GM12892 (cell line): ENCODE measurements around the gene KRTAP4-6.

Source experiments
- POLR2A ChIP-seq: IDR thresholded peaks from 2 replicates; pipeline ENCODE4 v1.6.1; 2011; ENCODE audit warnings: low read depth, low read length, control low read depth
- POLR2AphosphoS5 ChIP-seq: IDR thresholded peaks from 2 replicates; pipeline ENCODE4 v1.6.1; 2011; ENCODE audit warnings: low read depth, low read length, control low read depth
- TAF1 ChIP-seq: IDR thresholded peaks from 2 replicates; pipeline ENCODE4 v1.6.1; 2011; ENCODE audit warnings: low read depth, mild to moderate bottlenecking, control low read depth, low read length, borderline replicate concordance

GRCh38 chr17:41133880-41134735 is 6.2 kb downstream of the KRTAP4-6 start:
- TF ChIP-seq POLR2A (no peak), POLR2AphosphoS5 (no peak), TAF1 (no peak)
